GM21390 (cell line): ENCODE data around the gene CHSY3.

Experiments
- ATAC-seq: cut with Tn5 transposase; IDR thresholded peaks from one replicate; pipeline ENCODE4 v1.9.1; 2021; ENCODE audit not compliant: unreplicated experiment

Gene CHSY3

GRCh38 chr5:129904102-129904666 lies at the start of gene CHSY3:
Gene CHSY3, plus strand, starts transcription at chr5:129904465.
- ATAC-seq: peak; percentile 74

GRCh38 chr5:129856325-129856724 lies 47.9 kb upstream of the CHSY3 start:
- no peak for ATAC-seq

GRCh38 chr5:129857116-129857515 lies 47.1 kb upstream of the CHSY3 start:
- ATAC-seq: no peak

GRCh38 chr5:129858131-129858675 lies 46.1 kb upstream of the CHSY3 start:
- ATAC-seq: no peak

GRCh38 chr5:129884322-129884721 lies 19.9 kb upstream of the CHSY3 start:
- no peak for ATAC-seq

- ATAC-seq: no peak
Observed at GRCh38 chr5:129899454-129899853, 4.8 kb upstream of the CHSY3 start.

GRCh38 chr5:129902816-129903215 lies 1.4 kb upstream of the CHSY3 start:
- no peak for ATAC-seq

GRCh38 chr5:129903466-129904101 lies 681 bp upstream of the CHSY3 start:
- no peak for ATAC-seq

GRCh38 chr5:129904667-129905472 lies 605 bp downstream of the CHSY3 start:
- peak; percentile 45 for ATAC-seq

- no peak for ATAC-seq
Observed at GRCh38 chr5:129905473-129906176, 1.4 kb downstream of the CHSY3 start.

GRCh38 chr5:129906177-129906887 lies 2.1 kb downstream of the CHSY3 start:
- no peak for ATAC-seq

GRCh38 chr5:129909225-129909624 lies 5.0 kb downstream of the CHSY3 start:
- ATAC-seq: no peak

GRCh38 chr5:129912601-129913255 lies 8.5 kb downstream of the CHSY3 start:
- ATAC-seq: no peak

- ATAC-seq: no peak
Observed at GRCh38 chr5:129915415-129915814, 11.2 kb downstream of the CHSY3 start.

GRCh38 chr5:129917224-129917623 lies 13.0 kb downstream of the CHSY3 start:
- no peak for ATAC-seq

- ATAC-seq: no peak
Observed at GRCh38 chr5:129921204-129921603, 16.9 kb downstream of the CHSY3 start.

- ATAC-seq: no peak
Observed at GRCh38 chr5:129930221-129930620, 26.0 kb downstream of the CHSY3 start.

- no peak for ATAC-seq
Observed at GRCh38 chr5:129935626-129936025, 31.4 kb downstream of the CHSY3 start.

GRCh38 chr5:129938077-129938476 lies 33.8 kb downstream of the CHSY3 start:
- ATAC-seq: no peak

- ATAC-seq: no peak
Observed at GRCh38 chr5:129943936-129944335, 39.7 kb downstream of the CHSY3 start.
